RWPE2 (cell line): ENCODE data around the gene ADM2.

Experiments
- ATAC-seq: fragments of 200-7000 bp; cut with Tn5 transposase; 3 replicates; pipeline ENCODE4 v1.9.1; 2021; ENCODE audit warnings: low read depth
- DNase-seq: peaks from one replicate; pipeline ENCODE4 v3.0.0-alpha.2; 2020; ENCODE audit warnings: low spot score
- H3K27ac ChIP-seq: fragments of 450-650 bp; 2 replicates; pipeline ENCODE4 v1.5.1; 2017; ENCODE audit warnings: mild to moderate bottlenecking; ENCODE audit not compliant: poor library complexity, severe bottlenecking
- H3K27me3 ChIP-seq: fragments of 250-450 bp; sonication (Bioruptor Pico); 2 replicates; pipeline ENCODE4 v1.5.1; 2021; ENCODE audit warnings: mild to moderate bottlenecking, moderate library complexity; ENCODE audit not compliant: insufficient read depth, poor library complexity, severe bottlenecking
- H3K36me3 ChIP-seq: fragments of 250-450 bp; sonication (Bioruptor Pico); 2 replicates; pipeline ENCODE4 v1.5.1; 2020; ENCODE audit warnings: low read depth, mild to moderate bottlenecking, moderate library complexity
- H3K4me1 ChIP-seq: fragments of 250-450 bp; sonication (Bioruptor Pico); 2 replicates; pipeline ENCODE4 v1.5.1; 2021; ENCODE audit warnings: mild to moderate bottlenecking, moderate library complexity; ENCODE audit not compliant: insufficient read depth, poor library complexity, severe bottlenecking
- H3K4me3 ChIP-seq: fragments of 250-450 bp; sonication (Bioruptor Pico); 2 replicates; pipeline ENCODE4 v1.5.1; 2021; ENCODE audit warnings: mild to moderate bottlenecking, moderate library complexity; ENCODE audit not compliant: severe bottlenecking
- H3K9me3 ChIP-seq: fragments of 250-450 bp; sonication (Bioruptor Pico); 2 replicates; pipeline ENCODE4 v1.5.1; 2021; ENCODE audit warnings: mild to moderate bottlenecking, moderate library complexity; ENCODE audit not compliant: severe bottlenecking
- TF ChIP-seq, protein P1 (sequence below): fragments of 450-650 bp; IDR thresholded peaks from one replicate; pipeline ENCODE4 v1.5.1; 2017; ENCODE audit warnings: mild to moderate bottlenecking, moderate library complexity; ENCODE audit not compliant: poor library complexity, severe bottlenecking

Gene ADM2

DNA sequence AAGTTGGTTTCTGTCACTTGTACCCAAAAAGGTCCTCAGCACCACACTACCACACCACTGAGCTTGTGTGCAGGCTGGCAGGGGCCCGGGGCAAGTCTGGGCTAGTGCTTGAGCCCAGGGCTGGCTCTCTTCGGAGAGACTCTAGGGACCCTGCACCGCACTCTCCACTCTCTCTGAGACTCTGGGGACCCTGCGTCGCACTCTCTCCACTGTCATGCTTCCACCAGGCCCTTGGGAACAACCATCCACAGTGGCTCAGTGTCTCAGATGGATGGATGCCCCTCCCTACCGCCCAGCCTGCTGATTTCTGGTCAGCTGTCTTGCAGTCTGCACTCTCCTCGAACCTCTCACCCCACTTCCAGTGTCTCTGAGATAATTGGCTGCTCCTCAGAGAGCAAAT, 4.5 kb upstream of the ADM2 start:
- H3K4me3 ChIP-seq = no peak overlapping the region
- no peaks in the 10 kb centered on the region for H3K36me3 ChIP-seq
- TF ChIP-seq, protein P1, sequence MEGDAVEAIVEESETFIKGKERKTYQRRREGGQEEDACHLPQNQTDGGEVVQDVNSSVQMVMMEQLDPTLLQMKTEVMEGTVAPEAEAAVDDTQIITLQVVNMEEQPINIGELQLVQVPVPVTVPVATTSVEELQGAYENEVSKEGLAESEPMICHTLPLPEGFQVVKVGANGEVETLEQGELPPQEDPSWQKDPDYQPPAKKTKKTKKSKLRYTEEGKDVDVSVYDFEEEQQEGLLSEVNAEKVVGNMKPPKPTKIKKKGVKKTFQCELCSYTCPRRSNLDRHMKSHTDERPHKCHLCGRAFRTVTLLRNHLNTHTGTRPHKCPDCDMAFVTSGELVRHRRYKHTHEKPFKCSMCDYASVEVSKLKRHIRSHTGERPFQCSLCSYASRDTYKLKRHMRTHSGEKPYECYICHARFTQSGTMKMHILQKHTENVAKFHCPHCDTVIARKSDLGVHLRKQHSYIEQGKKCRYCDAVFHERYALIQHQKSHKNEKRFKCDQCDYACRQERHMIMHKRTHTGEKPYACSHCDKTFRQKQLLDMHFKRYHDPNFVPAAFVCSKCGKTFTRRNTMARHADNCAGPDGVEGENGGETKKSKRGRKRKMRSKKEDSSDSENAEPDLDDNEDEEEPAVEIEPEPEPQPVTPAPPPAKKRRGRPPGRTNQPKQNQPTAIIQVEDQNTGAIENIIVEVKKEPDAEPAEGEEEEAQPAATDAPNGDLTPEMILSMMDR = no peak
- no peak overlapping the region for H3K27ac ChIP-seq
- H3K27me3 ChIP-seq = peaks cover 6% of the 10 kb centered on the region
- ATAC-seq = 0 out of 3 replicates have a peak, but pooled peaks have one; percentile 3
- DNase-seq = no peak
- no peaks in the 10 kb centered on the region for H3K9me3 ChIP-seq
- H3K4me1 ChIP-seq = peaks cover 15% of the 10 kb centered on the region

DNA sequence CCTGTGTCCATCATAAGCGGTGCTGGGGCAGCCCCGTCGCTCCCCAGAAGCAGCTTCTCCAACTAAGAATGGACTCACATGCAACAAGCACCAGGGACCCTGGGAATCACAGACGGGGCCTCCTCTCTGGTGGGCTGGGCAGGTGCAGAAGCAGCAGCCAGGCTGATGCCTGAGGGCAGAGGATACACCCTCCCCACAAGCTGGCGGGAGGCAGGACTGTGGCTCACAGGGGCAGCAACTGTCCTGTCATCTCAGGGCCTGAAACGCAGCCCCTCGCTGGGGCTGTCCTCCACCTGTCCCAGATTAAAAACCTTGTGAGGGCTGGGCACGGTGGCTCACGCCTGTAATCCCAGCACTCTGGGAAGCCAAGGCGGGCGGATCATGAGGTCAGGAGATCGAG, 3.4 kb upstream of the ADM2 start:
- peaks cover 6% of the 10 kb centered on the region for H3K27me3 ChIP-seq
- peaks cover 15% of the 10 kb centered on the region for H3K4me1 ChIP-seq
- ATAC-seq (no peak), DNase-seq (no peak)
- H3K36me3 ChIP-seq = no peaks in the 10 kb centered on the region
- TF ChIP-seq, protein P1 = no peak
- no peak overlapping the region for H3K27ac ChIP-seq
- H3K9me3 ChIP-seq = no peaks in the 10 kb centered on the region
- H3K4me3 ChIP-seq = no peak overlapping the region

DNA sequence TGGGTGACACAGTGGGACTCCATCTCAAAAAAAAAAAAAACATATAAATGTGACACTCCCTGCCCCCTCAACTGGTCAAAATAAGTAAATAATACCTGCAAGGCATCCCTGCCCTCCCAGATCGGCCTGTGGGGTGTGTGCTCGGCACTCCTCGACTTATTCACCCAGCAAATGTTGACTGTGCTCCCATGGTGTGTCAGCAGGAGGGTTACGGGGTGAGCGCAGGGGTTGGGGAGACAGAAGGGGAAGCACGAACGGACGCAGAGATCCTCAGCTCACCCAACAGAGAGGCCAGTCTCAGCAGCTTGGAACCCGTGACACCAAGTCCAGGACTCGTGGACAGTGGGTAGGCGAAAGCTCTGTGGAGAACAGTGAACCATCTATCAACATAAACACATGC, 1.6 kb upstream of the ADM2 start:
- H3K9me3 ChIP-seq = no peaks in the 10 kb centered on the region
- peaks cover 9% of the 10 kb centered on the region for H3K4me1 ChIP-seq
- no peak overlapping the region for H3K4me3 ChIP-seq
- ATAC-seq = no peak
- TF ChIP-seq, protein P1 = no peak
- no peak overlapping the region for H3K27ac ChIP-seq
- H3K27me3 ChIP-seq = peaks cover 6% of the 10 kb centered on the region
- DNase-seq = no peak
- no peaks in the 10 kb centered on the region for H3K36me3 ChIP-seq

DNA sequence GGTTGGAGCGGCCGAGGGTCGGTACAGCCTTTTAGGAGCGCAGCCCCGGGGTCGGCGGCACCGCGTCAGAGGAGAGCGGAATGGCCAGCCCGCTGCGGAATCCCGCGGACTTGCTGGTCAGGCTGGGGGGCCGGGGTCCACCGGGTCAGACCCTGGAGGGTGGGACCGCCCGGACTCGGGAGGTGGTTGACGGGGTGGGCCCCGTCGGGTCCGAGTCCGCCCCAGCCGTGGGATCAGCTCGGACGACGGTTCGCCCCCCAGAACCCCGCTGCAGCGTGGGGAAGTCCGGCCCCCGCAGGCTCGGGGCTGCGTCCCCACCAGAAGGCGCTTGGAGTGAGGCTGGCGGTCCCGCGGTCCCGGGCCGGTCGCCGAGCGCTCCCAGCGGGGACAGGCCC, 301 bp upstream of the ADM2 start:
- DNase-seq (no peak), ATAC-seq (no peak)
- TF ChIP-seq, protein P1 = no peak
- Histone ChIP-seq H3K4me3 (peak overlapping the region; percentile 75), H3K4me1 (peaks cover 10% of the 10 kb centered on the region), H3K27ac (no peak overlapping the region), H3K36me3 (no peaks in the 10 kb centered on the region), H3K27me3 (peaks cover 6% of the 10 kb centered on the region), H3K9me3 (no peaks in the 10 kb centered on the region)

DNA sequence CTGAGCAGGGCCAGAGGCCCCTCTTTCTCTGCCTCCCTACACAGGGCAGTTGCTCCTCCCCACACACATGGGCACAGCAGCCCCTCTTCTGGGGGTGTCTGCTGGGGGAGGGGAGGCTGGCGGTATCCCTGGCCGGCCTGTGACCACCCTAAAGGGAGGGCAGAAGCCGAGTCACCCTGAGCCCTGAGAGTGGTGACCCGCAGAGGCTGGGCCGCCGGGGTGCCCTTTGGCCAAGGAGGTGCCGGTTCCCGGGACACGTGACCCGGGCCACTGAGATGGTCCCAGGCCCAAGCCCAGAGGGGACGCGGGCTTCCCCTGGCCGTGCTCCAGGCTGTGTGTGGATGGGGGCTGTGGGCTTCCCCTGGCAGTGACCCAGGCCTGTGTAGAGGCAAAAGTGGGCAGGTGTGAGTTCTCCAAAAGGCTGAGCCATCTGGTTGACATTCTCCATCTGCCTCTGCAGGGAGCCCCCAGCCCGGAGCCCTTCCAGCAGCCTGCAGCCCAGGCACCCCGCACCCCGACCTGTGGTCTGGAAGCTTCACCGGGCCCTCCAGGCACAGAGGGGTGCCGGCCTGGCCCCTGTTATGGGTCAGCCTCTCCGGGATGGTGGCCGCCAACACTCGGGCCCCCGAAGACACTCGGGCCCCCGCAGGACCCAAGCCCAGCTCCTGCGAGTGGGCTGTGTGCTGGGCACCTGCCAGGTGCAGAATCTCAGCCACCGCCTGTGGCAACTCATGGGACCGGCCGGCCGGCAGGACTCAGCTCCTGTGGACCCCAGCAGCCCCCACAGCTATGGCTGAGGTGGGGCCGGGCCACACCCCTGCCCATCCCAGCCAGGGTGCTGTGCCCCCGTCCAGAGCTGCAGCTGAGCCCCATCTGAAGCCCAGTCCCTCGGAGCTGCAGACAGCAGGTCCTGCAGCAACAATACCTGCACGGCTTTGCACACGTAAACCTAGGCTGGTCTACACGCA, 1.0 kb downstream of the ADM2 start:
- TF ChIP-seq, protein P1 = no peak
- ATAC-seq (0 out of 3 replicates have a peak, but pooled peaks have one; percentile 2), DNase-seq (no peak)
- Histone ChIP-seq H3K27ac (no peak overlapping the region), H3K36me3 (no peaks in the 10 kb centered on the region), H3K4me1 (peaks cover 3% of the 10 kb centered on the region), H3K9me3 (no peaks in the 10 kb centered on the region), H3K27me3 (peaks cover 6% of the 10 kb centered on the region), H3K4me3 (peak overlapping the region; percentile 75)
